Activated CD8-positive, alpha-beta memory T cell treated with anti-CD3 and anti-CD28 coated beads for 1 hour (primary cell): ENCODE measurements around the gene ACOT7.

Experiments
- DNase-seq, 2 donors: peaks; one replicate each; pipeline ENCODE4 v3.0.0-alpha.2; 2020; ENCODE audit warnings: low read depth in 1 of 2; ENCODE audit errors: extremely low read depth in 1 of 2

ACOT7 gene

GRCh38 chr1:6272868-6273267, 120.7 kb downstream of the ACOT7 start:
- DNase-seq, result no peak

GRCh38 chr1:6272452-6272851, 121.1 kb downstream of the ACOT7 start:
- DNase-seq, result no peak

- no peak for DNase-seq
Measured at GRCh38 chr1:6271554-6271953, 122.0 kb downstream of the ACOT7 start.

- DNase-seq, result no peak
Measured at GRCh38 chr1:6271006-6271405, 122.6 kb downstream of the ACOT7 start.

GRCh38 chr1:6270401-6270800, 123.2 kb downstream of the ACOT7 start:
- no peak for DNase-seq

- no peak for DNase-seq
Measured at GRCh38 chr1:6269720-6270400, 123.7 kb downstream of the ACOT7 start.

GRCh38 chr1:6269296-6269695, 124.3 kb downstream of the ACOT7 start:
- no peak for DNase-seq

GRCh38 chr1:6268415-6268814, 125.2 kb downstream of the ACOT7 start:
- DNase-seq, result no peak

- no peak for DNase-seq
Measured at GRCh38 chr1:6267686-6268322, 125.8 kb downstream of the ACOT7 start.

GRCh38 chr1:6266641-6267040, 126.9 kb downstream of the ACOT7 start:
- no peak for DNase-seq

GRCh38 chr1:6265151-6265550, 128.4 kb downstream of the ACOT7 start:
- no peak for DNase-seq

GRCh38 chr1:6263716-6264115, 129.9 kb downstream of the ACOT7 start:
- no peak for DNase-seq

- DNase-seq, result no peak
Measured at GRCh38 chr1:6262555-6263420, 130.8 kb downstream of the ACOT7 start.

GRCh38 chr1:6261615-6261995, 132.0 kb downstream of the ACOT7 start:
- DNase-seq, result no peak

- peak in 1 of 2 donors; percentile 46 for DNase-seq
Measured at GRCh38 chr1:6260961-6261614, 132.5 kb downstream of the ACOT7 start, which contains the start of gene GPR153. Gene GPR153 (minus strand): TSS chr1:6261098. CDS start chr1:6254905, 6,193 bp downstream.

- DNase-seq, result no peak
Measured at GRCh38 chr1:6260433-6260934, 133.1 kb downstream of the ACOT7 start.

- peak; percentile 42 to 61 for DNase-seq
Measured at GRCh38 chr1:6259491-6260362, 133.8 kb downstream of the ACOT7 start.

- no peak for DNase-seq
Measured at GRCh38 chr1:6258675-6259074, 134.9 kb downstream of the ACOT7 start.

GRCh38 chr1:6257541-6258069, 136.0 kb downstream of the ACOT7 start:
- no peak for DNase-seq

GRCh38 chr1:6256645-6257044, 136.9 kb downstream of the ACOT7 start:
- no peak for DNase-seq
